OCI-LY3 (cell line): ENCODE data around the gene CCL1.

Experiments
- H2AFZ ChIP-seq: fragments of 200-600, 300-600 bp; shearing (Covaris generic); 2 replicates; pipeline ENCODE4 v1.6.0; 2014; ENCODE audit warnings: antibody characterized with exemption, low read depth, low read length
- H3K27ac ChIP-seq: fragments of 200-600, 300-600 bp; sonication (generic); 2 replicates; pipeline ENCODE4 v1.5.1; 2014; ENCODE audit warnings: mild to moderate bottlenecking, low read length, moderate library complexity, mixed read lengths
- H3K27me3 ChIP-seq: fragments of 200-600, 300-600 bp; sonication (generic); 2 replicates; pipeline ENCODE4 v1.6.1; 2014; ENCODE audit warnings: low read depth, low read length, mixed read lengths
- H3K36me3 ChIP-seq: fragments of 200-600, 300-600 bp; sonication (generic); replicated peaks from 2 replicates; pipeline ENCODE3; 2014; ENCODE audit warnings: low read depth, low read length, mixed read lengths
- H3K4me1 ChIP-seq: fragments of 300-600, 200-600 bp; sonication (generic); 2 replicates; pipeline ENCODE4 v1.6.1; 2014; ENCODE audit warnings: low read length, mixed read lengths
- H3K4me2 ChIP-seq: fragments of 200-600, 300-600 bp; sonication (generic); 2 replicates; pipeline ENCODE4 v1.6.1; 2014; ENCODE audit warnings: low read length, mixed read lengths
- H3K4me3 ChIP-seq: fragments of 300-600, 200-600 bp; sonication (generic); 2 replicates; pipeline ENCODE4 v1.5.1; 2014; ENCODE audit warnings: antibody characterized with exemption, mild to moderate bottlenecking, low read length, moderate library complexity
- H3K79me2 ChIP-seq: fragments of 300-600, 200-600 bp; shearing (Covaris generic); 2 replicates; pipeline ENCODE4 v1.6.1; 2014; ENCODE audit warnings: mild to moderate bottlenecking, low read length, mixed read lengths
- H3K9ac ChIP-seq: fragments of 300-600, 200-600 bp; shearing (Covaris generic); 2 replicates; pipeline ENCODE4 v1.6.0; 2014; ENCODE audit warnings: mild to moderate bottlenecking, low read length, moderate library complexity
- H3K9me3 ChIP-seq: fragments of 200-600, 300-600 bp; shearing (Covaris generic); 2 replicates; pipeline ENCODE4 v1.6.1; 2014; ENCODE audit warnings: low read length, mixed read lengths; ENCODE audit not compliant: insufficient read depth
- H4K20me1 ChIP-seq: fragments of 200-600, 300-600 bp; sonication (generic); 2 replicates; pipeline ENCODE4 v1.6.1; 2016; ENCODE audit warnings: low read length, mixed read lengths; ENCODE audit not compliant: insufficient read depth
- CTCF ChIP-seq: fragments of 200-600, 300-600 bp; sonication (generic); IDR thresholded peaks from 2 replicates; pipeline ENCODE4 v1.5.1; 2014; ENCODE audit warnings: antibody characterized with exemption, low read length, low read depth
- EZH2phosphoT487 ChIP-seq: fragments of 200-600 bp; shearing (Covaris generic); IDR thresholded peaks from 2 replicates; pipeline ENCODE4 v1.6.1; 2018; ENCODE audit warnings: antibody characterized with exemption, mixed run types, low read depth

CCL1 gene

GRCh38 chr17:34360601-34361270 is 2.3 kb downstream of the CCL1 start:
- Histone ChIP-seq H3K4me3 (no peak overlapping the region), H3K27me3 (peaks cover 83% of the 10 kb centered on the region), H2AFZ (no peak overlapping the region), H3K4me2 (no peak overlapping the region), H4K20me1 (peaks cover 29% of the 10 kb centered on the region), H3K36me3 (no peaks in the 10 kb centered on the region), H3K27ac (no peak overlapping the region), H3K9ac (no peak overlapping the region), H3K79me2 (no peaks in the 10 kb centered on the region), H3K9me3 (no peaks in the 10 kb centered on the region), H3K4me1 (peaks cover 13% of the 10 kb centered on the region)
- no peak for TF ChIP-seq CTCF
- no peak for TF ChIP-seq EZH2phosphoT487

GRCh38 chr17:34358631-34359030 is 4.4 kb downstream of the CCL1 start:
- Histone ChIP-seq H3K27me3 (peaks cover 75% of the 10 kb centered on the region), H3K9me3 (no peaks in the 10 kb centered on the region), H4K20me1 (peaks cover 17% of the 10 kb centered on the region), H3K4me1 (no peaks in the 10 kb centered on the region), H3K4me2 (no peak overlapping the region), H3K36me3 (no peaks in the 10 kb centered on the region), H3K4me3 (no peak overlapping the region), H2AFZ (no peak overlapping the region), H3K79me2 (no peaks in the 10 kb centered on the region), H3K9ac (no peak overlapping the region), H3K27ac (no peak overlapping the region)
- TF ChIP-seq CTCF (no peak), EZH2phosphoT487 (no peak)

GRCh38 chr17:34357398-34357797 is 5.6 kb downstream of the CCL1 start:
- Histone ChIP-seq H3K4me2 (no peak overlapping the region), H3K4me1 (no peaks in the 10 kb centered on the region), H3K9ac (no peak overlapping the region), H3K4me3 (no peak overlapping the region), H2AFZ (no peak overlapping the region), H3K36me3 (no peaks in the 10 kb centered on the region), H3K27ac (no peak overlapping the region), H3K79me2 (no peaks in the 10 kb centered on the region), H3K27me3 (peaks cover 68% of the 10 kb centered on the region), H3K9me3 (no peaks in the 10 kb centered on the region), H4K20me1 (peaks cover 8% of the 10 kb centered on the region)
- TF ChIP-seq CTCF (peak; percentile 45), EZH2phosphoT487 (no peak)

GRCh38 chr17:34356194-34356593 is 6.8 kb downstream of the CCL1 start, which contains the start of gene CCL13:
Gene CCL13, plus strand, starts transcription at chr17:34356480. Its CDS starts 47 bp downstream, at chr17:34356527.
- no peak within 1 kb of the TSS for H3K4me2 ChIP-seq
- TF ChIP-seq CTCF (no peak), EZH2phosphoT487 (no peak)
- no peak within 1 kb of the TSS for H2AFZ ChIP-seq
- H3K4me3 ChIP-seq, result no peak within 1 kb of the TSS
- H3K9ac ChIP-seq, result no peak within 1 kb of the TSS
- no peak within 1 kb of the TSS for H3K27ac ChIP-seq
- no peaks in the 10 kb centered on the region for H3K4me1 ChIP-seq
- no peaks in the 10 kb centered on the region for H3K9me3 ChIP-seq
- H3K36me3 ChIP-seq, result no peaks in the 10 kb centered on the region
- peaks cover 67% of the 10 kb centered on the region for H3K27me3 ChIP-seq
- H3K79me2 ChIP-seq, result no peaks in the 10 kb centered on the region
- peaks cover 3% of the 10 kb centered on the region; the same call in 1 of the 2 replicates for H4K20me1 ChIP-seq
